Measurements from ENCODE around the gene LRP1B.

DNA sequence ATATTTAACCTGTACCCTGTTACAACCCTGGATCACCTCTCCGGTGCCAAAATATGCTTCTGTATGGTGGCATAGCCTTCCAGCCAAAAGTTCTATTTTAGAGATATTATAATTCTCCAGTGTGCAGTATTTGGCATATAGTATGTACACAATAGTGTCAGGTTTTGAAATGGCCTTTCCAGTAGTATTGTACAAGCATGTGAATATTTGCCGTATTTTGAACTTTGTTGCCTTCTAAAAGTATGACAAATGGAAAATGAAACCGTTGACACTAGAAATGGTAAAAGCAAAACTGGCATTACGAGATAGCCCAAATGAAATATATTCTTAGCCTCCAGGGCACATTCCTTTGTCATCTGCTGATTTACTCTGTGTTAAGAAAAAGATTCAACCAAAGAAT, 431.2 kb downstream of the LRP1B start:
- TF ChIP-seq, protein P1, sequence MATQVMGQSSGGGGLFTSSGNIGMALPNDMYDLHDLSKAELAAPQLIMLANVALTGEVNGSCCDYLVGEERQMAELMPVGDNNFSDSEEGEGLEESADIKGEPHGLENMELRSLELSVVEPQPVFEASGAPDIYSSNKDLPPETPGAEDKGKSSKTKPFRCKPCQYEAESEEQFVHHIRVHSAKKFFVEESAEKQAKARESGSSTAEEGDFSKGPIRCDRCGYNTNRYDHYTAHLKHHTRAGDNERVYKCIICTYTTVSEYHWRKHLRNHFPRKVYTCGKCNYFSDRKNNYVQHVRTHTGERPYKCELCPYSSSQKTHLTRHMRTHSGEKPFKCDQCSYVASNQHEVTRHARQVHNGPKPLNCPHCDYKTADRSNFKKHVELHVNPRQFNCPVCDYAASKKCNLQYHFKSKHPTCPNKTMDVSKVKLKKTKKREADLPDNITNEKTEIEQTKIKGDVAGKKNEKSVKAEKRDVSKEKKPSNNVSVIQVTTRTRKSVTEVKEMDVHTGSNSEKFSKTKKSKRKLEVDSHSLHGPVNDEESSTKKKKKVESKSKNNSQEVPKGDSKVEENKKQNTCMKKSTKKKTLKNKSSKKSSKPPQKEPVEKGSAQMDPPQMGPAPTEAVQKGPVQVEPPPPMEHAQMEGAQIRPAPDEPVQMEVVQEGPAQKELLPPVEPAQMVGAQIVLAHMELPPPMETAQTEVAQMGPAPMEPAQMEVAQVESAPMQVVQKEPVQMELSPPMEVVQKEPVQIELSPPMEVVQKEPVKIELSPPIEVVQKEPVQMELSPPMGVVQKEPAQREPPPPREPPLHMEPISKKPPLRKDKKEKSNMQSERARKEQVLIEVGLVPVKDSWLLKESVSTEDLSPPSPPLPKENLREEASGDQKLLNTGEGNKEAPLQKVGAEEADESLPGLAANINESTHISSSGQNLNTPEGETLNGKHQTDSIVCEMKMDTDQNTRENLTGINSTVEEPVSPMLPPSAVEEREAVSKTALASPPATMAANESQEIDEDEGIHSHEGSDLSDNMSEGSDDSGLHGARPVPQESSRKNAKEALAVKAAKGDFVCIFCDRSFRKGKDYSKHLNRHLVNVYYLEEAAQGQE (IDR thresholded peaks at IDR 0.05; ENCODE audit: insufficient read depth in 1 of 2, low read depth in 2 of 2, low read length in 2 of 2), result no peak
- no peak for TF ChIP-seq POLR2AphosphoS5 (IDR thresholded peaks at IDR 0.05; ENCODE audit: low read depth, low read length)
- no peak for TF ChIP-seq TAF1 (IDR thresholded peaks at IDR 0.05; ENCODE audit: borderline replicate concordance, insufficient read depth, low read length)

Data from PFSK-1 (cell line).